SIG-M5 treated with dmso at 0.1 percent for 504 hours (cell line): ENCODE data around the gene GGCX.

Experiments used
- DNase-seq: peaks from one replicate; lab custom pipeline; 2025; ENCODE audit not compliant: unreplicated experiment; lab: John Stamatoyannopoulos, UW

Gene GGCX

GRCh38 chr2:85542777-85543176 is 18.5 kb downstream of the GGCX start:
- no peak for DNase-seq

- no peak for DNase-seq
Measured at GRCh38 chr2:85541753-85542457, 19.4 kb downstream of the GGCX start.

GRCh38 chr2:85541262-85541661 is 20.0 kb downstream of the GGCX start:
- no peak for DNase-seq

- no peak for DNase-seq
Measured at GRCh38 chr2:85540133-85540648, 21.1 kb downstream of the GGCX start.

GRCh38 chr2:85539361-85540132 is 21.7 kb downstream of the GGCX start:
- peak; percentile 63 for DNase-seq

- peak; percentile 93 for DNase-seq
Measured at GRCh38 chr2:85538507-85539360, 22.6 kb downstream of the GGCX start, which contains the start of gene MAT2A. TSS of gene MAT2A (plus strand) at chr2:85539168. CDS start at chr2:85539288, 120 bp downstream.

- DNase-seq, result peak; percentile 62
Measured at GRCh38 chr2:85537600-85538506, 23.4 kb downstream of the GGCX start.

GRCh38 chr2:85536479-85536878 is 24.8 kb downstream of the GGCX start:
- no peak for DNase-seq

- peak; percentile 78 for DNase-seq
Measured at GRCh38 chr2:85534881-85535280, 26.4 kb downstream of the GGCX start.

- no peak for DNase-seq
Measured at GRCh38 chr2:85534099-85534498, 27.2 kb downstream of the GGCX start.

- DNase-seq, result no peak
Measured at GRCh38 chr2:85531589-85531988, 29.7 kb downstream of the GGCX start.

GRCh38 chr2:85529809-85530208 is 31.5 kb downstream of the GGCX start:
- DNase-seq, result no peak

- no peak for DNase-seq
Measured at GRCh38 chr2:85528355-85528754, 32.9 kb downstream of the GGCX start.

GRCh38 chr2:85527787-85528186 is 33.5 kb downstream of the GGCX start:
- no peak for DNase-seq

GRCh38 chr2:85525567-85525966 is 35.7 kb downstream of the GGCX start:
- DNase-seq, result no peak

- no peak for DNase-seq
Measured at GRCh38 chr2:85525029-85525428, 36.3 kb downstream of the GGCX start.

- peak; percentile 34 for DNase-seq
Measured at GRCh38 chr2:85524336-85524908, 36.9 kb downstream of the GGCX start.

- no peak for DNase-seq
Measured at GRCh38 chr2:85523903-85524335, 37.4 kb downstream of the GGCX start.

GRCh38 chr2:85523062-85523902 is 38.0 kb downstream of the GGCX start:
- no peak for DNase-seq
